Lung (tissue), 12 donors: ENCODE results near the gene DHRS1. TPM values are rescaled to one million over a fixed set of nuclear protein-coding genes. Genes with fewer than 3 reads are reported as not detected.

ENCODE experiments used
- ATAC-seq: fragments of 200-7000 bp; cut with Tn5 transposase; one replicate; pipeline ENCODE4 v1.9.1; 2020; ENCODE audit warnings: moderate number of reproducible peaks; ENCODE audit not compliant: insufficient read depth, low FRiP score
- DNase-seq, 3 donors: peaks; one replicate each; pipeline ENCODE4 v3.0.0-alpha.2; 2013 to 2017
- H3K27ac ChIP-seq, 2 donors: one replicate each; pipeline ENCODE4 v1.5.1; 2013; ENCODE audit warnings: mild to moderate bottlenecking in 2 of 2, moderate library complexity in 2 of 2, control low read depth in 1 of 2, inconsistent platforms in 1 of 2, low read depth in 1 of 2, low read length in 1 of 2
- H3K27me3 ChIP-seq, 3 donors: one replicate each; pipeline ENCODE4 v1.5.1; 2013; ENCODE audit warnings: low read length in 2 of 3; ENCODE audit not compliant: control insufficient read depth in 3 of 3, insufficient read depth in 3 of 3
- H3K36me3 ChIP-seq, 4 donors: one replicate each; pipeline ENCODE4 v1.5.1; 2013; ENCODE audit warnings: low read length in 4 of 4, mild to moderate bottlenecking in 1 of 4, moderate library complexity in 1 of 4; ENCODE audit not compliant: control insufficient read depth in 4 of 4, insufficient read depth in 4 of 4
- H3K4me1 ChIP-seq, 5 donors: one replicate each; pipeline ENCODE4 v1.5.1; 2013; ENCODE audit warnings: low read length in 5 of 5, mild to moderate bottlenecking in 2 of 5, moderate library complexity in 1 of 5; ENCODE audit not compliant: control insufficient read depth in 5 of 5, insufficient read depth in 5 of 5
- H3K4me3 ChIP-seq: one replicate; pipeline ENCODE4 v1.5.1; 2013; ENCODE audit warnings: mild to moderate bottlenecking, control low read depth, moderate library complexity
- H3K9ac ChIP-seq, 2 donors: one replicate each; pipeline ENCODE4 v1.5.1; 2013; ENCODE audit warnings: low read length in 2 of 2, control low read depth in 1 of 2; ENCODE audit not compliant: insufficient read depth in 1 of 2
- H3K9me3 ChIP-seq, 4 donors: one replicate each; pipeline ENCODE4 v1.5.1; 2013; ENCODE audit warnings: low read length in 3 of 4, mild to moderate bottlenecking in 1 of 4, moderate library complexity in 1 of 4; ENCODE audit not compliant: control insufficient read depth in 4 of 4, insufficient read depth in 3 of 4
- WGBS, 2 donors: extraction: QIAGEN DNeasy Blood & Tissue Kit; methylation state at CpG; one replicate each; pipeline ENCODE4 v1.1.7; 2013; 5-methylcytosine and 5-hydroxymethylcytosine counted together
- polyA plus RNA-seq, 2 donors: library from polyadenylated mRNA; stranded (reverse); fragments of 200-250 nt; gene quantifications; one replicate each; pipeline ENCODE4 v1.2.1, GENCODE V29; 2013
- total RNA-seq, 2 donors: library from RNA; depleted of rRNA in 1 of 2; stranded (reverse); fragments of >200 nt in 1 of 2; gene quantifications; one replicate each; pipeline ENCODE4 v1.2.1, GENCODE V29; 2014 to 2021
- TF ChIP-seq, protein P1 (sequence below): IDR thresholded peaks from 2 replicates; pipeline ENCODE4 v1.5.1; 2012; ENCODE audit warnings: mild to moderate bottlenecking; ENCODE audit errors: control extremely low read depth, extremely low read depth
- donor health status: control.
- donor health status: control.
- donor health status: Bipolar disorder and iron deficiency.
- donor health status: healthy.
- donor health status: DM: yes; HTN: yes; CAD: no.

The DHRS1 gene
- total and polyA plus RNA-seq, 4 donors, result 20.6 to 27.8 (median 22.4) TPM

DNA sequence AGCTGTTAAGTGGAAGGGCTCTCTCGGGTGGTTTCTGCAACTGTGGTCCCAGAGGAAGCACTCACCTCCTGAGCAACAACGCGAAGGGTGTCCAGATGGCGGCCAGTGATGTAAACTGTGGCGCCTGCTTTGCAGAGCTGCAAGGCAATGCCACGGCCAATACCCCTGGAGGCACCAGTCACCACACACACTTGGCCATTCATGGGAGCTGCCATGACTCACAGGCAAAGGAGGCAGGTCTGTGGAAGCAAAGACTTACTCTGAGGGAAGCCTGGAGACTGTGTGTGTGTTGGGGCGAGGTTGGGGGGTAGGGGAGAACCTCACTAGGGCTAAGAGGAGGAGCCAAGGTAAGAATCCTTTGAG lies 707 bp downstream of the DHRS1 start:
- H3K27me3 ChIP-seq, result no peaks in the 10 kb centered on the region
- DNase-seq (no peak), ATAC-seq (peak; percentile 2)
- peak overlapping the region; percentile 79 to 93 for H3K9ac ChIP-seq
- peak overlapping the region; percentile 80 for H3K4me3 ChIP-seq
- no peaks in the 10 kb centered on the region for H3K9me3 ChIP-seq
- peak overlapping the region; percentile 37 to 88 for H3K27ac ChIP-seq
- H3K4me1 ChIP-seq, result peaks cover 2 to 19% (median 13%) of the 10 kb centered on the region in 5 donors
- TF ChIP-seq, protein P1, sequence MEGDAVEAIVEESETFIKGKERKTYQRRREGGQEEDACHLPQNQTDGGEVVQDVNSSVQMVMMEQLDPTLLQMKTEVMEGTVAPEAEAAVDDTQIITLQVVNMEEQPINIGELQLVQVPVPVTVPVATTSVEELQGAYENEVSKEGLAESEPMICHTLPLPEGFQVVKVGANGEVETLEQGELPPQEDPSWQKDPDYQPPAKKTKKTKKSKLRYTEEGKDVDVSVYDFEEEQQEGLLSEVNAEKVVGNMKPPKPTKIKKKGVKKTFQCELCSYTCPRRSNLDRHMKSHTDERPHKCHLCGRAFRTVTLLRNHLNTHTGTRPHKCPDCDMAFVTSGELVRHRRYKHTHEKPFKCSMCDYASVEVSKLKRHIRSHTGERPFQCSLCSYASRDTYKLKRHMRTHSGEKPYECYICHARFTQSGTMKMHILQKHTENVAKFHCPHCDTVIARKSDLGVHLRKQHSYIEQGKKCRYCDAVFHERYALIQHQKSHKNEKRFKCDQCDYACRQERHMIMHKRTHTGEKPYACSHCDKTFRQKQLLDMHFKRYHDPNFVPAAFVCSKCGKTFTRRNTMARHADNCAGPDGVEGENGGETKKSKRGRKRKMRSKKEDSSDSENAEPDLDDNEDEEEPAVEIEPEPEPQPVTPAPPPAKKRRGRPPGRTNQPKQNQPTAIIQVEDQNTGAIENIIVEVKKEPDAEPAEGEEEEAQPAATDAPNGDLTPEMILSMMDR, result no peak
- WGBS, 2 donors, result 41% methylated on average over 7 of the region's 7 CpGs
- H3K36me3 ChIP-seq, result peaks cover 1 to 34% (median 26%) of the 10 kb centered on the region in 4 donors

DNA sequence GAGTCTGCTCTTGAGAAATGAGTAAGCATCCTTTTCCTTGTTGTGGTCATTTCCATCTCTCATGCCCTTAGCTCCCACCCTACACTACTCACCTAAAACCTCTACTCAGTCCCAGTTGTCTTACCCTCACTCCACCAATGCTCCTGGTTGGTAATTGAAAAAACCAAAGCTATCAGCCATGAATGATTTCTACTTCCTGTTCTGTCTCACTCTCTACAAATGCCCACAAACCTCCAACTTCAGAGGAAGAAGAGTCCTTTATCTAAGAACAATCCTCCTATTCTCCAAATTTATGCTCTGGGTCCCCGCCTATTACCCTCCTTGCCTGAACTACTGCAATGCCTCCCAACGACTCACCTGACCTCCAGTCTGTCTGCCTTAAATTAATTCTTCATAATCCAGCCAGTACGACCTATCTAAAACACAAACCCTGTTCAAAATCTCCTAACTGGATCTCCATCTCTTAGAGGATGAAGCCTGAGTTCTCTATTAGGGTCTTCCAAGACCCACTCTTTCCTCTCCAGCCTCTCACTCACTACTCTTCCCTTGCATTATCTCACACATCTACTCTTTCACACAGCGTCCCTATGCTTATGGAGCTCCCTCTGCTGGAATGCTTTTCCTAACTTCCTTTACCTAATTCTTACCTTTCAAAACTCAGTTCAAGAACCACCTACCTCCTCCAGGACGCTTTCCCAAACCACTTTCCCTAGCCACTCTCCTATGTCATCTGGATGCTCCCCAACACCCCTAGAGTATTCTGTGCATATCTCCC lies 2.2 kb downstream of the DHRS1 start:
- H3K9ac ChIP-seq, result no peak overlapping the region
- peaks cover 0 to 22% (median 16%) of the 10 kb centered on the region in 4 donors for H3K36me3 ChIP-seq
- no peak for DNase-seq
- ATAC-seq, result no peak
- no peak overlapping the region for H3K4me3 ChIP-seq
- H3K4me1 ChIP-seq, result peaks cover 2 to 19% (median 13%) of the 10 kb centered on the region in 5 donors
- 46 to 49% methylated on average over 5 of the region's 5 CpGs for WGBS, 2 donors
- TF ChIP-seq, protein P1, result peak; percentile 7
- H3K9me3 ChIP-seq, result no peaks in the 10 kb centered on the region
- peak overlapping the region in 1 of 2 donors; percentile 28 for H3K27ac ChIP-seq
- no peaks in the 10 kb centered on the region for H3K27me3 ChIP-seq

DNA sequence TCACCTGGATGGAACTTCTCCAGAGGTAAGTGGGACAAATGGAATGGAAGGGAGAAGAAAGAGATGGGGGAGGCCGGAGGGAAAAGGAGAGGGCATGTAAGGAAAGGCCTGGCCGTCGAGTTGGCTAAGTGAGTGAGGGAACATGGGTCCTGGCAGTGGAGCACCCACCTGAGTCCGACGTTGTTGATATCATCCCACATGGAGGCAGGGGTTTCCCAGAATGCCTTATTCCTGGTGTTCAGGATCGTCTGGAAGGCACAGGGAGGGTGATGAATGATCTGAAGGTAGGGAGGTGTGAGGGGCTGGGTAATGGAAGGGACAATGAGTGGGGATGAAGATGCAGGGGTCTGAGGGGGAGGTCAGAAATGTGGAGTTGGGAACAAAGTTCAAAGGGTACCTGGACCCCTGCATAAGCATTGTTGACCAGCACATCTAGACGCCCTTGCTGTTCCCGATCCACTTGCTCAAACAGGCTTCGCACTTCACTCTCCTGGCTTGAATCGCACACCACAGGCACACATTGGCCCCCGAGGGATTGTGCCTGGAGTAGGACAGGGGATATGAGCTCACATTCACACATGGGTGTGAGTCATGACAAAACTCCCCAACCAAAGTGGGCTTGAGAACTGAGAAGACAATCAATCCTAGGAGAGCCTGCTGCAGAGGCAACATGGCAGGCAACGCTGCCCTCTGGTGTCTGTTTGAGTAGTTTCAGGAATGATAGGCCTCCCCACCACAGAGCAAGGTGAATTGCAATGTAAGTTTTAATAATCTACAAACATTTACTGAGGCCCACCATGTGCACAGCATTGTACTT lies 3.0 kb downstream of the DHRS1 start:
- Histone ChIP-seq H3K4me1 (peaks cover 2 to 19% (median 13%) of the 10 kb centered on the region in 5 donors), H3K27ac (peak overlapping the region in 1 of 2 donors; percentile 57), H3K36me3 (peaks cover 0 to 21% (median 16%) of the 10 kb centered on the region in 4 donors), H3K4me3 (no peak overlapping the region), H3K9me3 (no peaks in the 10 kb centered on the region), H3K27me3 (no peaks in the 10 kb centered on the region), H3K9ac (no peak overlapping the region)
- DNase-seq, result peak; percentile 67 to 77 (median 71)
- 68 to 76% methylated on average over 12 of the region's 12 CpGs for WGBS, 2 donors
- TF ChIP-seq, protein P1, result peak; percentile 67
- peak; percentile 56 for ATAC-seq
